HL-60 (cell line): Measurements from ENCODE around the gene CDC42EP3.

Source experiments
- DNase-seq, 2 experiments: peaks; one replicate each; pipeline ENCODE4 v3.0.0-alpha.2; 2010 to 2020; ENCODE audit warnings: low read depth in 1 of 2, low spot score in 1 of 2
- H3K27ac ChIP-seq: fragments of 250-450 bp; sonication (Bioruptor Pico); replicated peaks from 2 replicates; pipeline ENCODE4 v1.5.1; 2020; ENCODE audit warnings: mild to moderate bottlenecking, moderate library complexity
- H3K27me3 ChIP-seq: fragments of 250-450 bp; sonication (Bioruptor Pico); 2 replicates; pipeline ENCODE4 v1.5.1; 2021; ENCODE audit warnings: mild to moderate bottlenecking, moderate library complexity; ENCODE audit not compliant: insufficient read depth, poor library complexity, severe bottlenecking
- H3K4me3 ChIP-seq: replicated peaks from 2 replicates; pipeline ENCODE4 v1.5.1; 2011; ENCODE audit warnings: mild to moderate bottlenecking, control low read depth, low read length; ENCODE audit not compliant: insufficient read depth
- CTCF ChIP-seq: IDR thresholded peaks from one replicate; pipeline ENCODE4 v1.5.1; 2011; ENCODE audit warnings: low read length, control low read depth, inconsistent platforms; ENCODE audit not compliant: insufficient read depth
- GABPA ChIP-seq: IDR thresholded peaks from 2 replicates; pipeline ENCODE4 v1.6.1; 2012; ENCODE audit warnings: low read depth
- POLR2AphosphoS5 ChIP-seq: IDR thresholded peaks from 2 replicates; pipeline ENCODE4 v1.6.1; 2012; ENCODE audit warnings: low read depth
- SPI1 ChIP-seq: IDR thresholded peaks from 2 replicates; pipeline ENCODE4 v1.6.1; 2012; ENCODE audit warnings: low read depth, mild to moderate bottlenecking, borderline replicate concordance
- TF ChIP-seq, protein P1 (sequence below): IDR thresholded peaks from 2 replicates; pipeline ENCODE4 v1.6.1; 2012; ENCODE audit warnings: low read depth; ENCODE audit not compliant: insufficient replicate concordance

CDC42EP3 gene

GRCh38 chr2:37623971-37624900 lies 47.2 kb downstream of the CDC42EP3 start:
- TF ChIP-seq CTCF (no peak), POLR2AphosphoS5 (no peak), SPI1 (no peak), GABPA (no peak)
- TF ChIP-seq, protein P1, sequence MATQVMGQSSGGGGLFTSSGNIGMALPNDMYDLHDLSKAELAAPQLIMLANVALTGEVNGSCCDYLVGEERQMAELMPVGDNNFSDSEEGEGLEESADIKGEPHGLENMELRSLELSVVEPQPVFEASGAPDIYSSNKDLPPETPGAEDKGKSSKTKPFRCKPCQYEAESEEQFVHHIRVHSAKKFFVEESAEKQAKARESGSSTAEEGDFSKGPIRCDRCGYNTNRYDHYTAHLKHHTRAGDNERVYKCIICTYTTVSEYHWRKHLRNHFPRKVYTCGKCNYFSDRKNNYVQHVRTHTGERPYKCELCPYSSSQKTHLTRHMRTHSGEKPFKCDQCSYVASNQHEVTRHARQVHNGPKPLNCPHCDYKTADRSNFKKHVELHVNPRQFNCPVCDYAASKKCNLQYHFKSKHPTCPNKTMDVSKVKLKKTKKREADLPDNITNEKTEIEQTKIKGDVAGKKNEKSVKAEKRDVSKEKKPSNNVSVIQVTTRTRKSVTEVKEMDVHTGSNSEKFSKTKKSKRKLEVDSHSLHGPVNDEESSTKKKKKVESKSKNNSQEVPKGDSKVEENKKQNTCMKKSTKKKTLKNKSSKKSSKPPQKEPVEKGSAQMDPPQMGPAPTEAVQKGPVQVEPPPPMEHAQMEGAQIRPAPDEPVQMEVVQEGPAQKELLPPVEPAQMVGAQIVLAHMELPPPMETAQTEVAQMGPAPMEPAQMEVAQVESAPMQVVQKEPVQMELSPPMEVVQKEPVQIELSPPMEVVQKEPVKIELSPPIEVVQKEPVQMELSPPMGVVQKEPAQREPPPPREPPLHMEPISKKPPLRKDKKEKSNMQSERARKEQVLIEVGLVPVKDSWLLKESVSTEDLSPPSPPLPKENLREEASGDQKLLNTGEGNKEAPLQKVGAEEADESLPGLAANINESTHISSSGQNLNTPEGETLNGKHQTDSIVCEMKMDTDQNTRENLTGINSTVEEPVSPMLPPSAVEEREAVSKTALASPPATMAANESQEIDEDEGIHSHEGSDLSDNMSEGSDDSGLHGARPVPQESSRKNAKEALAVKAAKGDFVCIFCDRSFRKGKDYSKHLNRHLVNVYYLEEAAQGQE = no peak
- no peaks in the 10 kb centered on the region for H3K27me3 ChIP-seq
- H3K4me3 ChIP-seq = no peak overlapping the region
- H3K27ac ChIP-seq = no peak overlapping the region
- no peak for DNase-seq

DNA sequence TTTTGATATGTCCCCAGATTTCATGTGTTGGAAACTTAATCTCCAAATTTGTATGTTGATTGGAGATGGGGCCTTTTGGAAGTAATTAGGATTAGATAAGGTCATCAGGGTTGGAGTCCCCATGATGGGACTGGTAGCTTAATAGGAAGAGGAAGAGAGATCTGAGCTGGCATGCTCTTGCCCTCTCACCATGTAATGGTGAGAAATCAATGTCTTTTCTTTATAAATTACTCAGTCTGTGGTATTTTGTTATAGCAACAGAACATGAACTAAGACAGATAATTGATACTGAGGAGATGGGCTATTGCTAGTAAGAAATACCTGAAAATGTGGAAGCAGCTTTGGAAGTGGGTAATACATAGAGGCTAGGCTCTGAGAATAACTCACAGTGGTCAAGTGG lies 48.0 kb downstream of the CDC42EP3 start:
- H3K4me3 ChIP-seq = no peak overlapping the region
- H3K27ac ChIP-seq = no peak overlapping the region
- no peak for DNase-seq
- TF ChIP-seq POLR2AphosphoS5 (no peak), CTCF (no peak), GABPA (no peak), SPI1 (no peak)
- TF ChIP-seq, protein P1 = no peak
- no peaks in the 10 kb centered on the region for H3K27me3 ChIP-seq

DNA sequence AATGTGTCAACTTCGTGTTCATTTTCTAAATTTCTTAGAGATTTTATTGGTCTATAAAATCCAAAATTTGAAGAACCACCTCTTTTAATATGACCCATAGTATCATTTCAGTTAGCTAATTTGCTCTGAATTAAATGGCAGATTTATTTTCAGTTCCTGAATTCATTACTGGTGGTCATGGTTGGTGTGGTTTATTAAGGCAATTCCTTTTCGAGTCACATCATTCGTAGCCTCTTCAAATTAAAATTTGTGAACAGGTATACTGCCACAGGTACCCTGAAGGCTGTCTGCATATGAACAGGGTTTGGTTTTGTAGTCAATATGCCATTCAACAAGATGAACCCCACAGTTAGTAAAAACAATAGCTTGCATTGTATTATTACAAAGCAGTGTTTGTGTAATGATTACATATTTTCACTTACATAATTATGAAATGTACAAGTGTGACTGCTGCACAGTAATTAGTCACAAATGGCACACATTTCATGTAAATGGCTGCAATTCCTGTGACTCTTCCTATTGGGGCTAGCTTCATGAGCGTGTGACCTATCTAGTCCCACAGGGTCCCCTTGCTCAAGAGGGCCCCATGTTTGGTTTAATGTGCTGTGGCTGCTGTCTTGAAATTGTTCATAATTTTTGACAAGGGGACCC lies 48.9 kb downstream of the CDC42EP3 start:
- no peak overlapping the region for H3K27ac ChIP-seq
- TF ChIP-seq POLR2AphosphoS5 (no peak), GABPA (no peak), CTCF (no peak), SPI1 (no peak)
- TF ChIP-seq, protein P1 = no peak

More for the DNA sequence above, 48.9 kb downstream of the CDC42EP3 start:
- Histone ChIP-seq H3K4me3 (no peak overlapping the region), H3K27me3 (no peaks in the 10 kb centered on the region)
- no peak for DNase-seq
